GM12878 (cell line): ENCODE measurements around the gene TTF2. TPM values are rescaled to one million over a fixed set of nuclear protein-coding genes. Genes with fewer than 3 reads are reported as not detected.
A peak's percentile ranks its signal among the peaks of the same experiment; 100 is the strongest.

Source experiments
- BCL11A ChIP-seq: IDR thresholded peaks from 2 replicates; pipeline ENCODE4 v1.6.1; 2011; ENCODE audit warnings: low read depth, low read length
- CBFB ChIP-seq: IDR thresholded peaks from 2 replicates; pipeline ENCODE4 v1.6.1; 2016; ENCODE audit warnings: antibody characterized with exemption, low read depth
- CREM ChIP-seq: IDR thresholded peaks from 2 replicates; pipeline ENCODE4 v1.6.1; 2014; ENCODE audit warnings: antibody characterized with exemption, low read depth
- DPF2 ChIP-seq: fragments of 450-650 bp; IDR thresholded peaks from 2 replicates; pipeline ENCODE4 v1.6.1; 2017; ENCODE audit warnings: mild to moderate bottlenecking
- E2F4 ChIP-seq: IDR thresholded peaks from 2 replicates; pipeline ENCODE4 v1.6.1; 2012; ENCODE audit warnings: low read depth, low read length, improper control_type of control experiment
- E4F1 ChIP-seq: fragments of 450-650 bp; IDR thresholded peaks from 2 replicates; pipeline ENCODE4 v1.6.1; 2018; ENCODE audit warnings: borderline replicate concordance, mild to moderate bottlenecking; ENCODE audit not compliant: partially characterized antibody
- FOS ChIP-seq: IDR thresholded peaks from 3 replicates; pipeline ENCODE4 v1.6.1; 2011; ENCODE audit warnings: borderline replicate concordance; ENCODE audit not compliant: insufficient read length; ENCODE audit errors: extremely low read depth
- IKZF1 ChIP-seq: fragments of 450-650 bp; conservative IDR thresholded peaks from 2 replicates; pipeline ENCODE4 v1.6.1; 2017; ENCODE audit warnings: antibody characterized with exemption, mild to moderate bottlenecking
- KLF5 ChIP-seq: fragments of 450-650 bp; IDR thresholded peaks from 2 replicates; pipeline ENCODE4 v1.6.1; 2014; ENCODE audit warnings: mild to moderate bottlenecking; ENCODE audit not compliant: partially characterized antibody
- MEF2B ChIP-seq: fragments of 450-650 bp; IDR thresholded peaks from 2 replicates; pipeline ENCODE4 v1.6.1; 2018; ENCODE audit warnings: mild to moderate bottlenecking, moderate library complexity; ENCODE audit not compliant: partially characterized antibody, poor library complexity, severe bottlenecking
- MTA3 ChIP-seq: IDR thresholded peaks from 2 replicates; pipeline ENCODE4 v1.6.1; 2012; ENCODE audit warnings: low read length, inconsistent platforms, borderline replicate concordance
- MXI1 ChIP-seq: fragments of 150-350 bp; IDR thresholded peaks from 2 replicates; pipeline ENCODE4 v1.6.1; 2011; ENCODE audit warnings: low read depth, mild to moderate bottlenecking, inconsistent platforms, low read length, improper control_type of control experiment
- MYB ChIP-seq: fragments of 150-350 bp; IDR thresholded peaks from 2 replicates; pipeline ENCODE4 v1.6.1; 2014; ENCODE audit warnings: mild to moderate bottlenecking, low read depth, low read length, borderline replicate concordance
- NFYB ChIP-seq: IDR thresholded peaks from 2 replicates; pipeline ENCODE4 v1.6.1; 2011; ENCODE audit warnings: low read depth, mild to moderate bottlenecking, low read length, improper control_type of control experiment, moderate library complexity; ENCODE audit not compliant: insufficient read depth
- NRF1 ChIP-seq: conservative IDR thresholded peaks from 2 replicates; pipeline ENCODE4 v1.6.1; 2011; ENCODE audit warnings: mild to moderate bottlenecking, low read depth, low read length, improper control_type of control experiment
- POLR2AphosphoS5 ChIP-seq: IDR thresholded peaks from 2 replicates; pipeline ENCODE4 v1.6.1; 2011; ENCODE audit warnings: mild to moderate bottlenecking, low read length, inconsistent platforms
- RAD51 ChIP-seq: fragments of 450-650 bp; IDR thresholded peaks from 2 replicates; pipeline ENCODE4 v1.6.1; 2016; ENCODE audit warnings: moderate library complexity, mild to moderate bottlenecking, inconsistent platforms
- RELA ChIP-seq: fragments of 450-650 bp; IDR thresholded peaks from 2 replicates; pipeline ENCODE4 v1.8.0; 2014; ENCODE audit warnings: borderline replicate concordance; ENCODE audit not compliant: partially characterized antibody
- SMAD5 ChIP-seq: IDR thresholded peaks from 2 replicates; pipeline ENCODE4 v1.6.1; 2016; ENCODE audit warnings: antibody characterized with exemption, low read depth
- STAT3 ChIP-seq: IDR thresholded peaks from 2 replicates; pipeline ENCODE4 v1.6.1; 2011; ENCODE audit warnings: low read depth, low read length, improper control_type of control experiment
- SUZ12 ChIP-seq: fragments of 200-600 bp; sonication (generic); IDR thresholded peaks from one replicate; pipeline ENCODE4 v1.6.1; 2018; ENCODE audit warnings: antibody characterized with exemption, mild to moderate bottlenecking; ENCODE audit not compliant: unreplicated experiment
- TAF1 ChIP-seq: IDR thresholded peaks from 2 replicates; pipeline ENCODE4 v1.6.1; 2011; ENCODE audit warnings: mild to moderate bottlenecking, low read depth, low read length, borderline replicate concordance
- TBL1XR1 ChIP-seq: IDR thresholded peaks from 2 replicates; pipeline ENCODE4 v1.6.1; 2012; ENCODE audit warnings: low read depth, low read length, improper control_type of control experiment
- TCF12 ChIP-seq: IDR thresholded peaks from 2 replicates; pipeline ENCODE4 v1.6.1; 2011; ENCODE audit warnings: low read depth, mild to moderate bottlenecking, low read length
- YBX1 ChIP-seq: fragments of 450-650 bp; IDR thresholded peaks from 2 replicates; pipeline ENCODE4 v1.6.1; 2016; ENCODE audit warnings: antibody characterized with exemption
- YY1 ChIP-seq: IDR thresholded peaks from 2 replicates; pipeline ENCODE4 v1.6.1; 2011; ENCODE audit warnings: low read depth, mild to moderate bottlenecking, low read length
- ZNF687 ChIP-seq: fragments of 450-650 bp; IDR thresholded peaks from 2 replicates; pipeline ENCODE4 v1.6.1; 2017; ENCODE audit warnings: mild to moderate bottlenecking, moderate library complexity
- polyA plus RNA-seq, 11 experiments: library from polyadenylated mRNA; depleted of rRNA in 4 of 11; unstranded in 6 of 11; stranded (reverse) in 5 of 11; fragments of >200 nt; fragmentation: Nextera tagmentation in 4 of 11; fragmentation: Illumina TruSeq in 1 of 11; extraction: Ambion mirVana in 4 of 11; extraction: Trizol in 1 of 11; gene quantifications; 1 replicate in 1 of 11; 2 replicates in 10 of 11; pipeline versions ENCODE4 v1.2.1 to v1.2.3, GENCODE V29; 2011 to 2016; ENCODE audit warnings: inconsistent platforms in 2 of 11, missing spikeins in 2 of 11, low read depth in 1 of 11
- total RNA-seq, 4 experiments: library from RNA; depleted of rRNA in 3 of 4; stranded (reverse); fragments of >200 nt in 3 of 4; fragmentation: Illumina TruSeq in 1 of 4; extraction: Trizol in 1 of 4; gene quantifications; 2 replicates each; pipeline versions ENCODE4 v1.2.1 to v1.2.3, GENCODE V29; 2013 to 2021

Gene TTF2
- total and polyA plus RNA-seq, 10 of the 15 experiments (the other 5 are each of a cell fraction or from before 2014, with no cell fraction given), result 17.7 to 134 (median 78.2) TPM

GRCh38 chr1:117059334-117059677 is 820 bp upstream of the TTF2 start (continued):
- TF ChIP-seq E4F1, result no peak
- peak; percentile 30; the same call in 1 of the 2 replicates for TF ChIP-seq NRF1
- no peak for TF ChIP-seq SUZ12
- no peak for TF ChIP-seq MYB
- TF ChIP-seq MTA3, result 0 out of 2 replicates have a peak, but pooled peaks have one; percentile 24
- TF ChIP-seq ZNF687, result no peak
- TF ChIP-seq RAD51, result no peak
- no peak; the same call in 1 of the 2 replicates for TF ChIP-seq MXI1
- TF ChIP-seq NFYB, result no peak
- no peak for TF ChIP-seq KLF5
- peak; percentile 42; the same call in 1 of the 2 replicates for TF ChIP-seq TAF1
- TF ChIP-seq YBX1, result no peak
- peak; percentile 56; the same call in 1 of the 2 replicates for TF ChIP-seq IKZF1
- TF ChIP-seq POLR2AphosphoS5, result peak; percentile 62
- TF ChIP-seq TBL1XR1, result no peak
- TF ChIP-seq E2F4, result no peak
- TF ChIP-seq SMAD5, result no peak
- TF ChIP-seq YY1, result peak; percentile 87
- 0 out of 2 replicates have a peak, but pooled peaks have one; percentile 5 for TF ChIP-seq CREM
- no peak for TF ChIP-seq RELA
- 0 out of 2 replicates have a peak, but pooled peaks have one; percentile 28 for TF ChIP-seq CBFB
- peak; percentile 68; the same call in 1 of the 2 replicates for TF ChIP-seq DPF2
- TF ChIP-seq BCL11A, result no peak
- TF ChIP-seq STAT3, result no peak
- TF ChIP-seq FOS, result no peak
- TF ChIP-seq MEF2B, result peak; percentile 16
- TF ChIP-seq TCF12, result peak; percentile 66; the same call in 1 of the 2 replicates
